Liver (tissue), 9 donors: ENCODE data around the gene PLEKHO2. TPM values are rescaled to one million over a fixed set of nuclear protein-coding genes. Genes with fewer than 3 reads are reported as not detected.

Experiments used
- DNase-seq: peaks from one replicate; pipeline ENCODE4 v3.0.0-alpha.2; 2017; ENCODE audit warnings: low spot score
- H3K27ac ChIP-seq, 2 donors: one replicate each; pipeline ENCODE4 v1.7.0; 2013; ENCODE audit warnings: inconsistent platforms in 2 of 2, low read length in 2 of 2, control low read depth in 1 of 2, low read depth in 1 of 2, mild to moderate bottlenecking in 1 of 2
- H3K27me3 ChIP-seq, 4 donors: one replicate each; pipeline versions ENCODE4 v1.6.1 to v1.7.0; 2013; ENCODE audit warnings: low read length in 3 of 4, inconsistent platforms in 1 of 4, mild to moderate bottlenecking in 1 of 4, moderate library complexity in 1 of 4; ENCODE audit not compliant: control insufficient read depth in 4 of 4, insufficient read depth in 4 of 4
- H3K36me3 ChIP-seq, 4 donors: one replicate each; pipeline versions ENCODE4 v1.6.1 to v1.7.0; 2013; ENCODE audit warnings: low read length in 3 of 4, mild to moderate bottlenecking in 3 of 4, low read depth in 1 of 4, moderate library complexity in 1 of 4; ENCODE audit not compliant: control insufficient read depth in 4 of 4, insufficient read depth in 3 of 4
- H3K4me1 ChIP-seq, 4 donors: one replicate each; pipeline versions ENCODE4 v1.6.1 to v1.7.0; 2013; ENCODE audit warnings: low read length in 3 of 4, mild to moderate bottlenecking in 3 of 4, moderate library complexity in 1 of 4; ENCODE audit not compliant: control insufficient read depth in 4 of 4, insufficient read depth in 4 of 4
- H3K4me3 ChIP-seq, 3 donors: one replicate each; pipeline versions ENCODE4 v1.6.1 to v1.7.0; 2013; ENCODE audit warnings: low read length in 3 of 3, control low read depth in 1 of 3, low read depth in 1 of 3, mild to moderate bottlenecking in 1 of 3
- H3K9ac ChIP-seq, 2 donors: one replicate each; pipeline ENCODE4 v1.7.0; 2013; ENCODE audit warnings: low read length in 2 of 2, mild to moderate bottlenecking in 2 of 2, moderate library complexity in 2 of 2, control low read depth in 1 of 2, low read depth in 1 of 2
- H3K9me3 ChIP-seq, 4 donors: one replicate each; pipeline versions ENCODE4 v1.6.1 to v1.7.0; 2013; ENCODE audit warnings: low read length in 3 of 4; ENCODE audit not compliant: control insufficient read depth in 4 of 4
- FOXA1 ChIP-seq: IDR thresholded peaks from 2 replicates; pipeline ENCODE4 v1.6.1; 2016; ENCODE audit warnings: antibody characterized with exemption
- FOXA2 ChIP-seq: IDR thresholded peaks from 2 replicates; pipeline ENCODE4 v1.6.1; 2016; ENCODE audit warnings: antibody characterized with exemption
- HNF4A ChIP-seq, 2 donors: conservative IDR thresholded peaks; 2 replicates each; pipeline ENCODE4 v1.6.1; 2016; ENCODE audit warnings: antibody characterized with exemption in 2 of 2, mild to moderate bottlenecking in 2 of 2
- HNF4G ChIP-seq: IDR thresholded peaks from 2 replicates; pipeline ENCODE4 v1.6.1; 2016; ENCODE audit warnings: antibody characterized with exemption
- JUND ChIP-seq, 2 donors: IDR thresholded peaks; 2 replicates each; pipeline ENCODE4 v1.6.1; 2016; ENCODE audit warnings: antibody characterized with exemption in 2 of 2
- NR2F2 ChIP-seq: IDR thresholded peaks from 2 replicates; pipeline ENCODE4 v1.6.1; 2016; ENCODE audit warnings: antibody characterized with exemption
- RAD21 ChIP-seq, 2 donors: IDR thresholded peaks; 2 replicates each; pipeline ENCODE4 v1.6.1; 2016; ENCODE audit warnings: antibody characterized with exemption in 2 of 2, mild to moderate bottlenecking in 2 of 2
- SP1 ChIP-seq: IDR thresholded peaks from 2 replicates; pipeline ENCODE4 v1.6.1; 2018; ENCODE audit warnings: antibody characterized with exemption, mild to moderate bottlenecking
- TAF1 ChIP-seq: conservative IDR thresholded peaks from 2 replicates; pipeline ENCODE4 v1.6.1; 2016; ENCODE audit warnings: antibody characterized with exemption, mild to moderate bottlenecking
- YY1 ChIP-seq: IDR thresholded peaks from 2 replicates; pipeline ENCODE4 v1.6.1; 2016; ENCODE audit warnings: antibody characterized with exemption, mild to moderate bottlenecking
- WGBS: extraction: QIAGEN DNeasy Blood & Tissue Kit; methylation state at CpG from one replicate; pipeline ENCODE4 v1.1.7; 2013; 5-methylcytosine and 5-hydroxymethylcytosine counted together
- polyA plus RNA-seq, 2 donors: library from polyadenylated mRNA; stranded (reverse) in 1 of 2; unstranded in 1 of 2; fragments of 200-250 nt in 1 of 2; fragments of >200 nt in 1 of 2; fragmentation: Nextera tagmentation in 1 of 2; extraction: Ambion mirVana in 1 of 2; gene quantifications; one replicate each; pipeline versions ENCODE4 v1.2.1 to v1.2.3, GENCODE V29; 2013 to 2015
- total RNA-seq, 2 donors: library from RNA; depleted of rRNA; stranded (reverse); fragments of >200 nt; gene quantifications; one replicate each; pipeline ENCODE4 v1.2.3, GENCODE V29; 2014
- TF ChIP-seq, protein P1 (sequence below): fragments of 150-350 bp; IDR thresholded peaks from 2 replicates; pipeline ENCODE4 v1.5.1; 2017; ENCODE audit warnings: improper control_type of control experiment, low read depth, low read length; ENCODE audit not compliant: missing input control
- TF ChIP-seq, protein P2 (sequence below): IDR thresholded peaks from 2 replicates; pipeline ENCODE4 v1.6.1; 2016; ENCODE audit warnings: antibody characterized with exemption
- TF ChIP-seq, protein P3 (sequence below): IDR thresholded peaks from 2 replicates; pipeline ENCODE4 v1.6.1; 2016; ENCODE audit warnings: antibody characterized with exemption
- TF ChIP-seq, protein P4 (sequence below): IDR thresholded peaks from 2 replicates; pipeline ENCODE4 v1.6.1; 2016; ENCODE audit warnings: antibody characterized with exemption, mild to moderate bottlenecking
- donor health status: healthy.
- donor health status: healthy.
- donor health status: healthy.
- donor health status: healthy.
- donor health status: healthy.

PLEKHO2 gene
- total and polyA plus RNA-seq, 4 donors: 2.0 to 11.3 (median 8.5) TPM

DNA sequence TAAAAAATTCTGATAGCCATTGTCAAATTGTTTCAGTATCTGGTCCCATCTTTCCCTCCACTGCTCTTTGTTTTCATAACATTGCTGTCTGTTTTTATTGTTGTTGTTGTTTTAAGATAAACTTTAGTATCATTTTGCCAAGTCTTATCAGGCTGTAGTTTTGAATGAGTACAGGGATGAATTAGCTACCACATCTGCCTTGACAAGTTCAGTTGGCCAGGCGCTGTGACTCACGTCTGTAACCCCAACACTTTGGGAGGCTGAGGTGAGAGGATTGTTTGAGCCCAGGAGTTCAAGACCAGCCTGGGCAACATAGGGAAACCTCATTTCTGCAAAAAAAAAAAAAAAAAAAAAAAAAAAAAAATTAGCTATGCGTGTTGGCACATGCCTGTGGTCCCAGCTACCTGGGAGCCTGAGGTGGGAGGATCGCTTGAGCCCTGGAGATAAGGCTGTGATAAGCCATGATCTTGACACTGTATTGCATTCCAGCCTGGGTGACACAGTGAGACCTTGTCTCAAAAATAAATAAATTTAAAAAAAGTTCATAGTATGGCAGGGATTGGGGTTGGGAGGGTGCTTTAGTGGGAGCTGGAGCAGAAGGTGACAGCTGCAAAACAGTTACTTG is 61.7 kb downstream of the PLEKHO2 start (continued):
- TF ChIP-seq SP1 (no peak), FOXA2 (no peak), TAF1 (no peak), NR2F2 (no peak), HNF4G (no peak), YY1 (no peak)
- TF ChIP-seq, protein P1, sequence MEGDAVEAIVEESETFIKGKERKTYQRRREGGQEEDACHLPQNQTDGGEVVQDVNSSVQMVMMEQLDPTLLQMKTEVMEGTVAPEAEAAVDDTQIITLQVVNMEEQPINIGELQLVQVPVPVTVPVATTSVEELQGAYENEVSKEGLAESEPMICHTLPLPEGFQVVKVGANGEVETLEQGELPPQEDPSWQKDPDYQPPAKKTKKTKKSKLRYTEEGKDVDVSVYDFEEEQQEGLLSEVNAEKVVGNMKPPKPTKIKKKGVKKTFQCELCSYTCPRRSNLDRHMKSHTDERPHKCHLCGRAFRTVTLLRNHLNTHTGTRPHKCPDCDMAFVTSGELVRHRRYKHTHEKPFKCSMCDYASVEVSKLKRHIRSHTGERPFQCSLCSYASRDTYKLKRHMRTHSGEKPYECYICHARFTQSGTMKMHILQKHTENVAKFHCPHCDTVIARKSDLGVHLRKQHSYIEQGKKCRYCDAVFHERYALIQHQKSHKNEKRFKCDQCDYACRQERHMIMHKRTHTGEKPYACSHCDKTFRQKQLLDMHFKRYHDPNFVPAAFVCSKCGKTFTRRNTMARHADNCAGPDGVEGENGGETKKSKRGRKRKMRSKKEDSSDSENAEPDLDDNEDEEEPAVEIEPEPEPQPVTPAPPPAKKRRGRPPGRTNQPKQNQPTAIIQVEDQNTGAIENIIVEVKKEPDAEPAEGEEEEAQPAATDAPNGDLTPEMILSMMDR: no peak

DNA sequence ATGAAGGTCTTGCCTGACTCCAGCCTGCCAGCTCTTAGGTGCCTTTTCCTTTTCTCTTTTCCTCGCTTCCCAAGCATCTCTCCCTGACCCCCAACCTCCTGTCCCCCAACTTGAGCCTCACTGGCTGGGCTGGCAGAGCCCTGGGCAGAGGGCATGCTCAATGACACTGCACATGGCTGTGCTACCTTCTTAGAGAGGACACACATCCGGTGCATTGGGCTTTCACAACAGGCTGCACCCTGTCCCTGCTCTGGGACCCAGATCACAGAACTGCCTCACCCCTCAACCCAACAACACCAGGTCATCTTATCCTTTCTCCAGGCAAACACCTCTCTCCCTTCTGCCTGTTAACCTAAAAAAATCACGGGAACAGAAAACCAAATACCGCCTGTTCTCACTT is 62.5 kb downstream of the PLEKHO2 start:
- Histone ChIP-seq H3K4me1 (peaks cover 0 to 6% (median 2%) of the 10 kb centered on the region in 4 donors), H3K4me3 (no peak overlapping the region), H3K9ac (no peak overlapping the region), H3K27ac (no peak overlapping the region), H3K27me3 (no peaks in the 10 kb centered on the region), H3K9me3 (peaks cover 0 to 4% (median 0%) of the 10 kb centered on the region in 4 donors), H3K36me3 (no peaks in the 10 kb centered on the region)
- TF ChIP-seq HNF4A (conservative IDR thresholded peaks at IDR 0.05) (no peak), NR2F2 (no peak), RAD21 (IDR thresholded peaks at IDR 0.05) (no peak), JUND (IDR thresholded peaks at IDR 0.05) (no peak)
- TF ChIP-seq, protein P2, sequence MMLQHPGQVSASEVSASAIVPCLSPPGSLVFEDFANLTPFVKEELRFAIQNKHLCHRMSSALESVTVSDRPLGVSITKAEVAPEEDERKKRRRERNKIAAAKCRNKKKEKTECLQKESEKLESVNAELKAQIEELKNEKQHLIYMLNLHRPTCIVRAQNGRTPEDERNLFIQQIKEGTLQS: no peak
- TF ChIP-seq, protein P3, sequence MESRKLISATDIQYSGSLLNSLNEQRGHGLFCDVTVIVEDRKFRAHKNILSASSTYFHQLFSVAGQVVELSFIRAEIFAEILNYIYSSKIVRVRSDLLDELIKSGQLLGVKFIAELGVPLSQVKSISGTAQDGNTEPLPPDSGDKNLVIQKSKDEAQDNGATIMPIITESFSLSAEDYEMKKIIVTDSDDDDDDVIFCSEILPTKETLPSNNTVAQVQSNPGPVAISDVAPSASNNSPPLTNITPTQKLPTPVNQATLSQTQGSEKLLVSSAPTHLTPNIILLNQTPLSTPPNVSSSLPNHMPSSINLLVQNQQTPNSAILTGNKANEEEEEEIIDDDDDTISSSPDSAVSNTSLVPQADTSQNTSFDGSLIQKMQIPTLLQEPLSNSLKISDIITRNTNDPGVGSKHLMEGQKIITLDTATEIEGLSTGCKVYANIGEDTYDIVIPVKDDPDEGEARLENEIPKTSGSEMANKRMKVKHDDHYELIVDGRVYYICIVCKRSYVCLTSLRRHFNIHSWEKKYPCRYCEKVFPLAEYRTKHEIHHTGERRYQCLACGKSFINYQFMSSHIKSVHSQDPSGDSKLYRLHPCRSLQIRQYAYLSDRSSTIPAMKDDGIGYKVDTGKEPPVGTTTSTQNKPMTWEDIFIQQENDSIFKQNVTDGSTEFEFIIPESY: no peak
- TF ChIP-seq, protein P1: no peak
- WGBS: 91% methylated on average over 4 of the region's 4 CpGs
- DNase-seq: no peak

DNA sequence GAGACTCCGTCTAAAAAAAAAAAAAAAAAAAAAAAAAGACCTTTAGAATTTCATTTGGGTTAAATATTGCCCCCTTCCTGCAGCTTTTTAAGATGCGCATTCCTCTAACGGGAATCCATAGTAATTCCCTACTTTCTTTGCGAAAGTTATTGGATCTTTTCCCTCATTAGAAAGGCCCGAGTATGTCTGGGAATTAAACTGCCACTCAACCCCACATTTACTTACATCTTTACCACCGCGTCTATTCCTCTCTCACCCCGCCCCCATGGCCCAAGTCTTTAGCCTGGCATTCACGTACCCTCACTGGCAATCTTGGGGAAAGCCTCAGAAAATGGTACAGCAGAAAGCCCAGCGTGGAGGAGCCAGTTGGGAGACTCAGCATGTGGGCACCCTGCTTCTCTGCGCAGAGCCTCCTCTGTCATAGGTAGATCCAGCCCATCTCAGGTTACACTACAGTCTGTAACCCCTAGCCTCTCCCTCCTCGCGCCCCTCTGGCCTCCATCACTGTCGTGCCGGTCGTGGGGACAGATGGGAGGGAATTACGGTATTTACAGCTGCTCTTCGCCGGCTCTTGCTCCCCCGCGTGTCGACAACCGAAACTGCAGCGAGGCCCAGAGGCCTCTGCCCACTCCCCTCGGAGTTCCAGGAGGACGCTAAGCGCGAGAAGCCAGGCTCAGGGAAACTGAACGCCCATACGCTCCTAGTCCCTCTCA is 63.6 kb downstream of the PLEKHO2 start:
- Histone ChIP-seq H3K36me3 (no peaks in the 10 kb centered on the region), H3K4me3 (peak overlapping the region in 2 of 3 donors; percentile 5 to 32), H3K27ac (no peak overlapping the region), H3K4me1 (peaks cover 0 to 6% (median 2%) of the 10 kb centered on the region in 4 donors), H3K27me3 (no peaks in the 10 kb centered on the region), H3K9ac (no peak overlapping the region), H3K9me3 (peaks cover 0 to 4% (median 0%) of the 10 kb centered on the region in 4 donors)
- 18% methylated on average over 29 of the region's 30 CpGs for WGBS
- DNase-seq: peak; percentile 69
- TF ChIP-seq FOXA1 (no peak), RAD21 (IDR thresholded peaks at IDR 0.05) (peak; percentile 83 to 92)
- TF ChIP-seq, protein P4, sequence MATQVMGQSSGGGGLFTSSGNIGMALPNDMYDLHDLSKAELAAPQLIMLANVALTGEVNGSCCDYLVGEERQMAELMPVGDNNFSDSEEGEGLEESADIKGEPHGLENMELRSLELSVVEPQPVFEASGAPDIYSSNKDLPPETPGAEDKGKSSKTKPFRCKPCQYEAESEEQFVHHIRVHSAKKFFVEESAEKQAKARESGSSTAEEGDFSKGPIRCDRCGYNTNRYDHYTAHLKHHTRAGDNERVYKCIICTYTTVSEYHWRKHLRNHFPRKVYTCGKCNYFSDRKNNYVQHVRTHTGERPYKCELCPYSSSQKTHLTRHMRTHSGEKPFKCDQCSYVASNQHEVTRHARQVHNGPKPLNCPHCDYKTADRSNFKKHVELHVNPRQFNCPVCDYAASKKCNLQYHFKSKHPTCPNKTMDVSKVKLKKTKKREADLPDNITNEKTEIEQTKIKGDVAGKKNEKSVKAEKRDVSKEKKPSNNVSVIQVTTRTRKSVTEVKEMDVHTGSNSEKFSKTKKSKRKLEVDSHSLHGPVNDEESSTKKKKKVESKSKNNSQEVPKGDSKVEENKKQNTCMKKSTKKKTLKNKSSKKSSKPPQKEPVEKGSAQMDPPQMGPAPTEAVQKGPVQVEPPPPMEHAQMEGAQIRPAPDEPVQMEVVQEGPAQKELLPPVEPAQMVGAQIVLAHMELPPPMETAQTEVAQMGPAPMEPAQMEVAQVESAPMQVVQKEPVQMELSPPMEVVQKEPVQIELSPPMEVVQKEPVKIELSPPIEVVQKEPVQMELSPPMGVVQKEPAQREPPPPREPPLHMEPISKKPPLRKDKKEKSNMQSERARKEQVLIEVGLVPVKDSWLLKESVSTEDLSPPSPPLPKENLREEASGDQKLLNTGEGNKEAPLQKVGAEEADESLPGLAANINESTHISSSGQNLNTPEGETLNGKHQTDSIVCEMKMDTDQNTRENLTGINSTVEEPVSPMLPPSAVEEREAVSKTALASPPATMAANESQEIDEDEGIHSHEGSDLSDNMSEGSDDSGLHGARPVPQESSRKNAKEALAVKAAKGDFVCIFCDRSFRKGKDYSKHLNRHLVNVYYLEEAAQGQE: no peak
- TF ChIP-seq, protein P3: no peak
- TF ChIP-seq, protein P2: no peak
